ENCODE data around the gene RIN2.

GRCh38 chr20:19767070-19767469 is 9.0 kb downstream of the RIN2 start:
- TF ChIP-seq CTCF (IDR thresholded peaks at IDR 0.05; ENCODE audit: low read depth, low read length, missing input control), result no peak
- TF ChIP-seq SP1 (IDR thresholded peaks at IDR 0.05), result no peak
- TF ChIP-seq ATF3 (IDR thresholded peaks at IDR 0.05), result no peak

Data from liver (tissue), 3 donors.